Measurements from ENCODE around the gene ADAMTSL2.

DNA sequence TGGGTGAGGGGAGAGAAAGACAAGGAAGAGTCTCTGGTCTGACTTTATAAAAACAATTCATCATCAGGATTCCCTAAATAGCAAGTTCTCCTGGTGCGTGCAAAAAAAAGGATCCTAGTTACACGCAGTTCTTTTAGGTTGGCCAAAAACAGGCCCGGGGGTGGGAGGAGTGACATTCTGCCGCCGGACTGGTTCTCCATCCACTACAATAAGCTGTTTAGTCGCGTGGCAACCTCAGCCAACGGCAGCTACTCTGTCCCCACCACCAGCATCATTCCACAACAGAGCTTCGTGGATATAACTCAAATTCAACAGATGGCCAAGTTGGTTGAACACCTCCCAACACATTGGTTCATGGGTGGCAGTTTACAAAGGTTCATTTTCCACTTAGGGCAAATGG lies 77.5 kb downstream of the ADAMTSL2 start:
- TF ChIP-seq, protein P1, sequence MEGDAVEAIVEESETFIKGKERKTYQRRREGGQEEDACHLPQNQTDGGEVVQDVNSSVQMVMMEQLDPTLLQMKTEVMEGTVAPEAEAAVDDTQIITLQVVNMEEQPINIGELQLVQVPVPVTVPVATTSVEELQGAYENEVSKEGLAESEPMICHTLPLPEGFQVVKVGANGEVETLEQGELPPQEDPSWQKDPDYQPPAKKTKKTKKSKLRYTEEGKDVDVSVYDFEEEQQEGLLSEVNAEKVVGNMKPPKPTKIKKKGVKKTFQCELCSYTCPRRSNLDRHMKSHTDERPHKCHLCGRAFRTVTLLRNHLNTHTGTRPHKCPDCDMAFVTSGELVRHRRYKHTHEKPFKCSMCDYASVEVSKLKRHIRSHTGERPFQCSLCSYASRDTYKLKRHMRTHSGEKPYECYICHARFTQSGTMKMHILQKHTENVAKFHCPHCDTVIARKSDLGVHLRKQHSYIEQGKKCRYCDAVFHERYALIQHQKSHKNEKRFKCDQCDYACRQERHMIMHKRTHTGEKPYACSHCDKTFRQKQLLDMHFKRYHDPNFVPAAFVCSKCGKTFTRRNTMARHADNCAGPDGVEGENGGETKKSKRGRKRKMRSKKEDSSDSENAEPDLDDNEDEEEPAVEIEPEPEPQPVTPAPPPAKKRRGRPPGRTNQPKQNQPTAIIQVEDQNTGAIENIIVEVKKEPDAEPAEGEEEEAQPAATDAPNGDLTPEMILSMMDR (IDR thresholded peaks at IDR 0.05) = no peak
- TF ChIP-seq POLR2A (IDR thresholded peaks at IDR 0.05) (no peak), POLR2AphosphoS5 (IDR thresholded peaks at IDR 0.05) (no peak), EP300 (IDR thresholded peaks at IDR 0.05; ENCODE audit: low read depth) (no peak)
